Liver (tissue), 3 donors: Measurements from ENCODE around the gene EIF2AK2.

Experiments used
- EGR1 ChIP-seq, 2 donors: IDR thresholded peaks; 2 replicates each; pipeline ENCODE4 v1.6.1; 2016 to 2018; ENCODE audit warnings: antibody characterized with exemption in 2 of 2, low read depth in 2 of 2
- RXRA ChIP-seq, 2 donors: IDR thresholded peaks; 2 replicates each; pipeline ENCODE4 v1.6.1; 2017 to 2018; ENCODE audit warnings: antibody characterized with exemption in 2 of 2, mild to moderate bottlenecking in 1 of 2
- TAF1 ChIP-seq: conservative IDR thresholded peaks from 2 replicates; pipeline ENCODE4 v1.6.1; 2016; ENCODE audit warnings: antibody characterized with exemption, mild to moderate bottlenecking
- YY1 ChIP-seq: IDR thresholded peaks from 2 replicates; pipeline ENCODE4 v1.6.1; 2016; ENCODE audit warnings: antibody characterized with exemption, mild to moderate bottlenecking
- TF ChIP-seq, protein P1 (sequence below): fragments of 150-350 bp; IDR thresholded peaks from 2 replicates; pipeline ENCODE4 v1.5.1; 2017; ENCODE audit warnings: improper control_type of control experiment, low read depth, low read length; ENCODE audit not compliant: missing input control
- TF ChIP-seq, protein P2 (sequence below): IDR thresholded peaks from 2 replicates; pipeline ENCODE4 v1.6.1; 2016; ENCODE audit warnings: antibody characterized with exemption
- donor health status: healthy.
- donor health status: healthy.

DNA sequence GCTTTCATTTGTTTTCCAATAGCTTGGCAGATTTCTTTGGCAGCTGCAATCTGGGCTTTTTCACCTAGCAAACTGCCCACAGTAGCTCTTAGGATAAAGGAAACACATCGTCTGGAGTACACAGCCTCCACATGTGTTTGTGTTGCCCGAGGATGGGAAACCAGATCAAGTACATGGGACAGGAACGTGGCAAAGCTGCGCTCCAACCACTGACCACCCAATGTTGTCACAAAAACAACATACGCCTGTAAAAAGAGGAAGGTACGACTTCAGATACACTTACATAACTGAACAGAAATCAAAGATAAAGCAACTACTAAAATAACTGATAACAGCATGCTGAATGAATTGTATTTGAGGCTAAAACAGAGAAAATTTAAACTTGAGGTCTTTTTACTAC, 88.1 kb downstream of the EIF2AK2 start:
- TF ChIP-seq YY1 = no peak
- TF ChIP-seq EGR1 (IDR thresholded peaks at IDR 0.05; ENCODE audit: low read depth in 2 of 2) = no peak
- TF ChIP-seq, protein P1, sequence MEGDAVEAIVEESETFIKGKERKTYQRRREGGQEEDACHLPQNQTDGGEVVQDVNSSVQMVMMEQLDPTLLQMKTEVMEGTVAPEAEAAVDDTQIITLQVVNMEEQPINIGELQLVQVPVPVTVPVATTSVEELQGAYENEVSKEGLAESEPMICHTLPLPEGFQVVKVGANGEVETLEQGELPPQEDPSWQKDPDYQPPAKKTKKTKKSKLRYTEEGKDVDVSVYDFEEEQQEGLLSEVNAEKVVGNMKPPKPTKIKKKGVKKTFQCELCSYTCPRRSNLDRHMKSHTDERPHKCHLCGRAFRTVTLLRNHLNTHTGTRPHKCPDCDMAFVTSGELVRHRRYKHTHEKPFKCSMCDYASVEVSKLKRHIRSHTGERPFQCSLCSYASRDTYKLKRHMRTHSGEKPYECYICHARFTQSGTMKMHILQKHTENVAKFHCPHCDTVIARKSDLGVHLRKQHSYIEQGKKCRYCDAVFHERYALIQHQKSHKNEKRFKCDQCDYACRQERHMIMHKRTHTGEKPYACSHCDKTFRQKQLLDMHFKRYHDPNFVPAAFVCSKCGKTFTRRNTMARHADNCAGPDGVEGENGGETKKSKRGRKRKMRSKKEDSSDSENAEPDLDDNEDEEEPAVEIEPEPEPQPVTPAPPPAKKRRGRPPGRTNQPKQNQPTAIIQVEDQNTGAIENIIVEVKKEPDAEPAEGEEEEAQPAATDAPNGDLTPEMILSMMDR = no peak
- TF ChIP-seq, protein P2, sequence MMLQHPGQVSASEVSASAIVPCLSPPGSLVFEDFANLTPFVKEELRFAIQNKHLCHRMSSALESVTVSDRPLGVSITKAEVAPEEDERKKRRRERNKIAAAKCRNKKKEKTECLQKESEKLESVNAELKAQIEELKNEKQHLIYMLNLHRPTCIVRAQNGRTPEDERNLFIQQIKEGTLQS = no peak
- TF ChIP-seq RXRA (IDR thresholded peaks at IDR 0.05) = no peak
- TF ChIP-seq TAF1 = no peak
